ENCODE data around the gene NTN5.
"Not testable (repeated sequence)": the region's sequence is repeated elsewhere in the genome, so short reads cannot be mapped to it uniquely, and the experiment has no call there.

NTN5 gene

GRCh38 chr19:48634036-48634342, 38.8 kb downstream of the NTN5 start:
- in situ Hi-C loops (cut with HindIII; ENCODE audit: low pct_unique_long_range_greater_than_20kb, low sequenced_read_pairs): no loop called here
- no peak for TF ChIP-seq JUND (IDR thresholded peaks at IDR 0.05; ENCODE audit: low read depth)
- no peak for DNase-seq (ENCODE audit: low read depth in 1 of 2, low spot score in 1 of 2)

GRCh38 chr19:48633148-48634035, 39.4 kb downstream of the NTN5 start:
- TF ChIP-seq JUND (IDR thresholded peaks at IDR 0.05; ENCODE audit: low read depth): no peak
- in situ Hi-C loops (cut with HindIII; ENCODE audit: low pct_unique_long_range_greater_than_20kb, low sequenced_read_pairs): no loop called here
- no peak for DNase-seq (ENCODE audit: low read depth in 1 of 2, low spot score in 1 of 2)

GRCh38 chr19:48632692-48633147, 40.1 kb downstream of the NTN5 start:
- no peak for TF ChIP-seq JUND (IDR thresholded peaks at IDR 0.05; ENCODE audit: low read depth)
- in situ Hi-C loops (cut with HindIII; ENCODE audit: low pct_unique_long_range_greater_than_20kb, low sequenced_read_pairs): no loop called here
- DNase-seq (ENCODE audit: low read depth in 1 of 2, low spot score in 1 of 2): no peak

- DNase-seq (ENCODE audit: low read depth in 1 of 2, low spot score in 1 of 2); in situ Hi-C loops (cut with HindIII; ENCODE audit: low pct_unique_long_range_greater_than_20kb, low sequenced_read_pairs): not testable (repeated sequence)
These were observed 40.5 kb downstream of the NTN5 start for GRCh38 chr19:48632286-48632685.

GRCh38 chr19:48631225-48631624, 41.6 kb downstream of the NTN5 start:
- TF ChIP-seq JUND (IDR thresholded peaks at IDR 0.05; ENCODE audit: low read depth): no peak
- DNase-seq (ENCODE audit: low read depth in 1 of 2, low spot score in 1 of 2): no peak
- in situ Hi-C loops (cut with HindIII; ENCODE audit: low pct_unique_long_range_greater_than_20kb, low sequenced_read_pairs): no loop called here

- no peak for DNase-seq (ENCODE audit: low read depth in 1 of 2, low spot score in 1 of 2)
- TF ChIP-seq JUND (IDR thresholded peaks at IDR 0.05; ENCODE audit: low read depth): no peak
- in situ Hi-C loops (cut with HindIII; ENCODE audit: low pct_unique_long_range_greater_than_20kb, low sequenced_read_pairs): no loop called here
These were observed 42.3 kb downstream of the NTN5 start for GRCh38 chr19:48630296-48631063.

GRCh38 chr19:48629599-48630295, 43.1 kb downstream of the NTN5 start:
- in situ Hi-C loops (cut with HindIII; ENCODE audit: low pct_unique_long_range_greater_than_20kb, low sequenced_read_pairs): no loop called here
- no peak for DNase-seq (ENCODE audit: low read depth in 1 of 2, low spot score in 1 of 2)
- TF ChIP-seq JUND (IDR thresholded peaks at IDR 0.05; ENCODE audit: low read depth): no peak

GRCh38 chr19:48629297-48629598, 43.6 kb downstream of the NTN5 start:
- no peak for DNase-seq (ENCODE audit: low read depth in 1 of 2, low spot score in 1 of 2)
- no peak for TF ChIP-seq JUND (IDR thresholded peaks at IDR 0.05; ENCODE audit: low read depth)
- in situ Hi-C loops (cut with HindIII; ENCODE audit: low pct_unique_long_range_greater_than_20kb, low sequenced_read_pairs): no loop called here

- no peak for DNase-seq (ENCODE audit: low read depth in 1 of 2, low spot score in 1 of 2)
- in situ Hi-C loops (cut with HindIII; ENCODE audit: low pct_unique_long_range_greater_than_20kb, low sequenced_read_pairs): no loop called here
- TF ChIP-seq JUND (IDR thresholded peaks at IDR 0.05; ENCODE audit: low read depth): no peak
These were observed 44.1 kb downstream of the NTN5 start for GRCh38 chr19:48628486-48629296.

GRCh38 chr19:48627865-48628314, 44.9 kb downstream of the NTN5 start:
- in situ Hi-C loops (cut with HindIII; ENCODE audit: low pct_unique_long_range_greater_than_20kb, low sequenced_read_pairs): no loop called here
- DNase-seq (ENCODE audit: low read depth in 1 of 2, low spot score in 1 of 2): no peak

GRCh38 chr19:48627201-48627864, 45.5 kb downstream of the NTN5 start:
- in situ Hi-C loops (cut with HindIII; ENCODE audit: low pct_unique_long_range_greater_than_20kb, low sequenced_read_pairs): no loop called here
- TF ChIP-seq JUND (IDR thresholded peaks at IDR 0.05; ENCODE audit: low read depth): no peak

More at GRCh38 chr19:48627865-48628314, 44.9 kb downstream of the NTN5 start:
- no peak for TF ChIP-seq JUND (IDR thresholded peaks at IDR 0.05; ENCODE audit: low read depth)

More at GRCh38 chr19:48627201-48627864, 45.5 kb downstream of the NTN5 start:
- DNase-seq (ENCODE audit: low read depth in 1 of 2, low spot score in 1 of 2): no peak

Data from T47D (cell line).